Measurements from ENCODE around the gene MTOR.
A peak's percentile ranks its signal among the peaks of the same experiment; 100 is the strongest.
"Not testable (repeated sequence)": the region's sequence is repeated elsewhere in the genome, so short reads cannot be mapped to it uniquely, and the experiment has no call there.

Gene MTOR

GRCh38 chr1:11280719-11281376, 18.5 kb upstream of the MTOR start:
- no peak for DNase-seq (ENCODE audit: low spot score)

GRCh38 chr1:11279630-11280029, 17.3 kb upstream of the MTOR start:
- no peak for DNase-seq (ENCODE audit: low spot score)

GRCh38 chr1:11279152-11279551, 16.8 kb upstream of the MTOR start:
- DNase-seq (ENCODE audit: low spot score): no peak

GRCh38 chr1:11273595-11274234, 11.4 kb upstream of the MTOR start:
- no peak for DNase-seq (ENCODE audit: low spot score)

- peak; percentile 86 for DNase-seq (ENCODE audit: low spot score)
Observed at GRCh38 chr1:11272832-11273594, 10.7 kb upstream of the MTOR start, which contains the start of gene UBIAD1. Gene UBIAD1 (plus strand): TSS chr1:11273198. CDS start chr1:11273532, 334 bp downstream.

GRCh38 chr1:11272544-11272831, 10.1 kb upstream of the MTOR start:
- no peak for DNase-seq (ENCODE audit: low spot score)

- not testable (repeated sequence) for DNase-seq (ENCODE audit: low spot score)
Observed at GRCh38 chr1:11267350-11268337, 5.3 kb upstream of the MTOR start.

- no peak for DNase-seq (ENCODE audit: low spot score)
Observed at GRCh38 chr1:11266268-11267074, 4.1 kb upstream of the MTOR start.

- no peak for DNase-seq (ENCODE audit: low spot score)
Observed at GRCh38 chr1:11256299-11256698, 6.1 kb downstream of the MTOR start.

- DNase-seq (ENCODE audit: low spot score): no peak
Observed at GRCh38 chr1:11253226-11253625, 9.1 kb downstream of the MTOR start.

- no peak for DNase-seq (ENCODE audit: low spot score)
Observed at GRCh38 chr1:11252538-11252937, 9.8 kb downstream of the MTOR start.

GRCh38 chr1:11248169-11248568, 14.2 kb downstream of the MTOR start:
- no peak for DNase-seq (ENCODE audit: low spot score)

GRCh38 chr1:11245904-11246719, 16.2 kb downstream of the MTOR start:
- DNase-seq (ENCODE audit: low spot score): no peak

- DNase-seq (ENCODE audit: low spot score): no peak
Observed at GRCh38 chr1:11245248-11245647, 17.1 kb downstream of the MTOR start.

GRCh38 chr1:11238311-11238710, 24.0 kb downstream of the MTOR start:
- no peak for DNase-seq (ENCODE audit: low spot score)

- DNase-seq (ENCODE audit: low spot score): no peak
Observed at GRCh38 chr1:11237356-11237755, 25.0 kb downstream of the MTOR start.

- DNase-seq (ENCODE audit: low spot score): no peak
Observed at GRCh38 chr1:11233208-11233607, 29.1 kb downstream of the MTOR start.

- DNase-seq (ENCODE audit: low spot score): no peak
Observed at GRCh38 chr1:11229203-11229602, 33.1 kb downstream of the MTOR start.

GRCh38 chr1:11227106-11228077, 35.0 kb downstream of the MTOR start:
- DNase-seq (ENCODE audit: low spot score): no peak
